ENCODE data around the gene TERT. TPM values are rescaled to one million over a fixed set of nuclear protein-coding genes. Genes with fewer than 3 reads are reported as not detected.
A peak's percentile ranks its signal among the peaks of the same experiment; 100 is the strongest.

TERT gene
- total and polyA plus RNA-seq, 8 donors, result 0.09 to 0.35 (median 0.14) TPM

DNA sequence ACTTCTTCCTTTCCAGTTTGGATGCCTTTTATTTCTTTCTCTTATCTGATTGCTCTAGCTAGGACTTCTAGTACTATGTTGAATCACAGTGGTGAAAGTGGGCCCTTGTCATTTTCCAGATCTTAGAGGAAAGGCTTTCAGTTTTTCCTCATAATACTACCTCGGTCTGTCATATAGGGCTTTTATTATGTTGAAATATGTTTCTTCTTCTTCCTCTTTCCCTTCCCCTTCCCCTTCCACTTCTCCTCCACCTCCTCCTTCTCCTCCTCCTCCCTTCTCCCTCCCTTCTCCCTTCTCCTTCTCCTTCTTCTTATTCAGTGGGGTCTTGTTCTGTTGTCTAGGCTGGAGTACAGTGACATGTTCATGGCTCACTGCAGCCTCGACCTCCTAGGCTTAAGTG is 9.2 kb upstream of the TERT start:
- peaks cover 0 to 1% of the 10 kb centered on the region in 2 donors for H3K27me3 ChIP-seq
- no peak for DNase-seq
- H3K36me3 ChIP-seq, result no peaks in the 10 kb centered on the region
- no peaks in the 10 kb centered on the region for H3K9me3 ChIP-seq
- ATAC-seq, result no peak
- no peaks in the 10 kb centered on the region for H3K4me1 ChIP-seq
- intact Hi-C loops (cut with DNase I), result no loop called here
- H3K4me3 ChIP-seq, result no peak overlapping the region
- TF ChIP-seq, protein P1, sequence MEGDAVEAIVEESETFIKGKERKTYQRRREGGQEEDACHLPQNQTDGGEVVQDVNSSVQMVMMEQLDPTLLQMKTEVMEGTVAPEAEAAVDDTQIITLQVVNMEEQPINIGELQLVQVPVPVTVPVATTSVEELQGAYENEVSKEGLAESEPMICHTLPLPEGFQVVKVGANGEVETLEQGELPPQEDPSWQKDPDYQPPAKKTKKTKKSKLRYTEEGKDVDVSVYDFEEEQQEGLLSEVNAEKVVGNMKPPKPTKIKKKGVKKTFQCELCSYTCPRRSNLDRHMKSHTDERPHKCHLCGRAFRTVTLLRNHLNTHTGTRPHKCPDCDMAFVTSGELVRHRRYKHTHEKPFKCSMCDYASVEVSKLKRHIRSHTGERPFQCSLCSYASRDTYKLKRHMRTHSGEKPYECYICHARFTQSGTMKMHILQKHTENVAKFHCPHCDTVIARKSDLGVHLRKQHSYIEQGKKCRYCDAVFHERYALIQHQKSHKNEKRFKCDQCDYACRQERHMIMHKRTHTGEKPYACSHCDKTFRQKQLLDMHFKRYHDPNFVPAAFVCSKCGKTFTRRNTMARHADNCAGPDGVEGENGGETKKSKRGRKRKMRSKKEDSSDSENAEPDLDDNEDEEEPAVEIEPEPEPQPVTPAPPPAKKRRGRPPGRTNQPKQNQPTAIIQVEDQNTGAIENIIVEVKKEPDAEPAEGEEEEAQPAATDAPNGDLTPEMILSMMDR (IDR thresholded peaks at IDR 0.05), result no peak
- no peak overlapping the region for H3K27ac ChIP-seq

DNA sequence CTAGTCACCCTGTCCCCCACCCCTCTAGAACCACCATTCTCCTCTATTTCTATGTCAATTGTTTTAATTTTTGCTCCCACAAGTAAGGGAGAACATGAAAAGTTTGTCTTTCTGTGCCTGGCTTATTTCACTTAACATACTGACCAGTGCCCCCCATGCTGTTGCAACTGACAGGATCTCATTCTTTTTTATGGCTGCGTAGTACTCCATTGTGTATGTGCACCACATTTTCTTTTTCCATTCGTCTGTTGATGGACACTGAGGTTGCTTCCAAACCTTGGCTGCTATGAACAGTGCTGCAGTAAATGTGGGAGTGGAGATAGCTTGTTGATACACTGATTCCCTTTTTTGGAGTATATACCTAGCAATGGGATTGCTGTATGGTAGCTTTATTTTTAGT is 7.4 kb upstream of the TERT start:
- Histone ChIP-seq H3K27me3 (peaks cover 0 to 4% of the 10 kb centered on the region in 2 donors), H3K4me1 (no peaks in the 10 kb centered on the region), H3K36me3 (no peaks in the 10 kb centered on the region), H3K9me3 (no peaks in the 10 kb centered on the region), H3K4me3 (no peak overlapping the region), H3K27ac (no peak overlapping the region)
- ATAC-seq, result no peak
- no peak for DNase-seq
- TF ChIP-seq, protein P1 (IDR thresholded peaks at IDR 0.05), result no peak
- intact Hi-C loops (cut with DNase I), result no loop called here

DNA sequence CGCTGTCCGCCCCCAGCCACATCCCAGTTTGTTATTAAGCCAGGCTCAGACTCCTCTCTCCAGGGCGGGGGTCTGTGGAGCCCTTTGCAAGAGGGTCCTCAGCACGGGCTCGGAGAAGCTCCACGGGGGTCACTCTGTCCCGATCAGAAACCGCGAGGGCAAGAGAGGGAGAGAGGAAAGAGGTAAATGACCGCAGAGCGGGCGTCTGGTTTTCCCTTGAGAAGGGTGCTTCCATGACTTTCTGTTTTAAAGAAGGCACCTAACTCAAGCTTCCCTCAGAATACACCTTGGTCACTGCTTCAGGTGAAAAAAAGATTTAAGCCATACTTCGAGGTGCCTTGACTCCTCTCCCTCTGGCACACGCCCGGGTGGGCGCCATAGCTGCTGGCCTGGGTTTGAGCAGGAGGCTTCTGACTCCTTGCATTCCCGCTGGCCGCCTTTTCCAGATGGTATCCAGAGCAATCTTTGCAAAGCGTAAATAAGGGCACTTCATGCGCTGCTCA is 5.8 kb upstream of the TERT start:
- Histone ChIP-seq H3K4me3 (no peak overlapping the region), H3K27me3 (peaks cover 5 to 18% of the 10 kb centered on the region in 2 donors), H3K27ac (no peak overlapping the region), H3K9me3 (no peaks in the 10 kb centered on the region), H3K36me3 (no peaks in the 10 kb centered on the region), H3K4me1 (no peaks in the 10 kb centered on the region)
- TF ChIP-seq, protein P1 (IDR thresholded peaks at IDR 0.05), result no peak
- DNase-seq (peak in 1 of 4 donors; percentile 65), ATAC-seq (no peak)
- intact Hi-C loops (cut with DNase I), result no loop called here

DNA sequence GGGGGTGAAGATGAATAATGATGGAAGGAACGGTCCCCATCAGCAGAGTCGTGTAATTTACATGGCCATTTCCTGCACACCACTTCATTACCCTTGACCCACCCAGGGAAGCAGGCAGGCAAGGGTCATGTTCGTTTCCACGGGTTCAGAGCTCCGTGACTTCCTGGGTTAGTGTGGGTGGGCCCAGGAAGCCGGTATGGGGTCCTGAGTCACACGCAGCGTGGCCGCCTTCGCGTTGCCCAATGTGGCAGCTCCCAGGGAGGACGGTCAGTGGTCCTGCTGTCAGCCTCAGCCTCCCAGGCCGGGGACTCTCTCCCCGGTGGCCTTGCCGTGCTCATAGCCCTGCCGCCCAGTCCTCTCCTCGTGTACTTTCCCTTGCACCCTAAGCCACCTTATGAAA is 5.1 kb upstream of the TERT start:
- Histone ChIP-seq H3K4me1 (peaks cover 0 to under 1% of the 10 kb centered on the region in 2 donors), H3K9me3 (no peaks in the 10 kb centered on the region), H3K4me3 (no peak overlapping the region), H3K36me3 (no peaks in the 10 kb centered on the region), H3K27me3 (peaks cover 12 to 25% of the 10 kb centered on the region in 2 donors), H3K27ac (no peak overlapping the region)
- TF ChIP-seq, protein P1 (IDR thresholded peaks at IDR 0.05), result no peak
- DNase-seq, result no peak
- no peak for ATAC-seq
- intact Hi-C loops (cut with DNase I), result no loop called here

DNA sequence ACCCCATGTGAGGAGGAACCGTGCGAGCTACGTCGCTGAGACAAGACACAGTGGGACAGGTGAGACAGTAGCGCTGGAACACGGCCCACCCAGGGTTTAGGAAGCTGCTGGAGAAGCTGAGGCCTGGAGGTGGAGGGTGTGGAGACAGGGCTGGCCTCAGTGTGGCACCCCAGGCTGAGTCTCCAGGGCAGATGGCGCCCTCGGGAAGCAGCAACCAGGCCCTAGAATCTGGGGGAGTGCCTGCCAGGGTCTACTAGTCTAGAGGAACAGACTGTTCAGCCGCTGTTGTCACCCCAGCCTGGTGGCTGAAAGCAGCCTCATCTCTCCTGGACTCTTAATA is 4.6 kb upstream of the TERT start:
- intact Hi-C loops (cut with DNase I), result no loop called here
- TF ChIP-seq, protein P1 (IDR thresholded peaks at IDR 0.05), result no peak
- no peak for ATAC-seq

More for the DNA sequence above, 4.6 kb upstream of the TERT start:
- Histone ChIP-seq H3K9me3 (no peaks in the 10 kb centered on the region), H3K36me3 (no peaks in the 10 kb centered on the region), H3K27me3 (peaks cover 17 to 29% of the 10 kb centered on the region in 2 donors), H3K4me1 (peaks cover 0 to 6% of the 10 kb centered on the region in 2 donors), H3K27ac (no peak overlapping the region), H3K4me3 (no peak overlapping the region)
- DNase-seq, result no peak

Data from left lung (tissue), 10 donors.